GM12864 (cell line): ENCODE data around the gene TDRD1.

Experiments used
- DNase-seq: peaks from one replicate; pipeline ENCODE4 v3.0.0-alpha.2; 2011; ENCODE audit warnings: low read depth
- H3K4me3 ChIP-seq: 2 replicates; pipeline ENCODE4 v1.5.1; 2011; ENCODE audit warnings: mild to moderate bottlenecking, low read depth, low read length, control low read depth
- TF ChIP-seq, protein P1 (sequence below): IDR thresholded peaks from 2 replicates; pipeline ENCODE4 v1.5.1; 2011; ENCODE audit warnings: low read depth, mild to moderate bottlenecking, moderate library complexity, low read length, control low read depth, inconsistent platforms; ENCODE audit errors: missing control alignments

Gene TDRD1

GRCh38 chr10:114239994-114240345 is 60.8 kb downstream of the TDRD1 start:
- TF ChIP-seq, protein P1, sequence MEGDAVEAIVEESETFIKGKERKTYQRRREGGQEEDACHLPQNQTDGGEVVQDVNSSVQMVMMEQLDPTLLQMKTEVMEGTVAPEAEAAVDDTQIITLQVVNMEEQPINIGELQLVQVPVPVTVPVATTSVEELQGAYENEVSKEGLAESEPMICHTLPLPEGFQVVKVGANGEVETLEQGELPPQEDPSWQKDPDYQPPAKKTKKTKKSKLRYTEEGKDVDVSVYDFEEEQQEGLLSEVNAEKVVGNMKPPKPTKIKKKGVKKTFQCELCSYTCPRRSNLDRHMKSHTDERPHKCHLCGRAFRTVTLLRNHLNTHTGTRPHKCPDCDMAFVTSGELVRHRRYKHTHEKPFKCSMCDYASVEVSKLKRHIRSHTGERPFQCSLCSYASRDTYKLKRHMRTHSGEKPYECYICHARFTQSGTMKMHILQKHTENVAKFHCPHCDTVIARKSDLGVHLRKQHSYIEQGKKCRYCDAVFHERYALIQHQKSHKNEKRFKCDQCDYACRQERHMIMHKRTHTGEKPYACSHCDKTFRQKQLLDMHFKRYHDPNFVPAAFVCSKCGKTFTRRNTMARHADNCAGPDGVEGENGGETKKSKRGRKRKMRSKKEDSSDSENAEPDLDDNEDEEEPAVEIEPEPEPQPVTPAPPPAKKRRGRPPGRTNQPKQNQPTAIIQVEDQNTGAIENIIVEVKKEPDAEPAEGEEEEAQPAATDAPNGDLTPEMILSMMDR, result no peak
- no peak for DNase-seq
- H3K4me3 ChIP-seq, result no peak overlapping the region

GRCh38 chr10:114242235-114242634 is 63.1 kb downstream of the TDRD1 start:
- TF ChIP-seq, protein P1, result no peak
- H3K4me3 ChIP-seq, result no peak overlapping the region
- DNase-seq, result no peak

DNA sequence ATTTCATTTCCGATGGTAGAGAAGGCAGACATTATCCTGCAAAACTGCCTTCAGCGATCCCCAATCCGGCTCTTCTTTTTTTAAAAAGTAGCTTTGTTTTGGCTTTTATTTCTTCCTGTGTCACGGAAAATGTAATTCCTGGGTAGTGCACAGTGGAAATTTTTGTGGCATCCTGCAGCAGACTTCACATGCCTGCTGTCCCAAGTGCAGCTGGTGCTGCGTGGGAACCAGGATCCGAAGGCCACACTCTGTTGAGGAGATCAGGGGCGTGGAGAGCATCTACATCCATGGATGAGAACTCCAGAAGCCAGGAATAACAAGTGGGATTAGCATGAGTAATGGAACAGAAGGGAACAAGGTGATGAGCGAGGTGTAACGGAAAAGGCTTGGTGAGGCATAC is 64.5 kb downstream of the TDRD1 start:
- TF ChIP-seq, protein P1, result no peak
- no peak for DNase-seq
- no peak overlapping the region for H3K4me3 ChIP-seq

DNA sequence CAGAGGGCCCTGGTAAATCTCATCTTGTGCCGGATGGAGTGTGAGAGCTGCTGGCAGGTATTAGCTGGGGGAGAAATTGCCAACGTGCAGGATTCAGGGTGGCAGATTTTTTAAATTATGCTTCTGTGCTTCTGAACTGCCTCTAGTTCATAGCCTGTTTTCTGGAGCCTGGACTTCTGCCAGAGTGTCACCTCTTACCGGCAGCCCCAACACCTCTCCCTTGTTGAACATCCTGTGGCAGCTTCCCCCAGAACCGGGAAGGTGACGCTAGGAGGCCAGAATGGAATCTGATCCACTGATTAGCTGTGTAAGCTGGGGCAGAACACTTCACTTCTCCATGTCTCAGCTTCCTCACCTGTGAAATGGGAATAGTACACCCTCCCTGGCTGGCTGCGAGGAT is 65.0 kb downstream of the TDRD1 start:
- no peak overlapping the region for H3K4me3 ChIP-seq
- no peak for DNase-seq
- TF ChIP-seq, protein P1, result no peak

- DNase-seq, result no peak
- TF ChIP-seq, protein P1, result no peak
- no peak overlapping the region for H3K4me3 ChIP-seq
Observed at GRCh38 chr10:114245121-114245791, 66.1 kb downstream of the TDRD1 start.

DNA sequence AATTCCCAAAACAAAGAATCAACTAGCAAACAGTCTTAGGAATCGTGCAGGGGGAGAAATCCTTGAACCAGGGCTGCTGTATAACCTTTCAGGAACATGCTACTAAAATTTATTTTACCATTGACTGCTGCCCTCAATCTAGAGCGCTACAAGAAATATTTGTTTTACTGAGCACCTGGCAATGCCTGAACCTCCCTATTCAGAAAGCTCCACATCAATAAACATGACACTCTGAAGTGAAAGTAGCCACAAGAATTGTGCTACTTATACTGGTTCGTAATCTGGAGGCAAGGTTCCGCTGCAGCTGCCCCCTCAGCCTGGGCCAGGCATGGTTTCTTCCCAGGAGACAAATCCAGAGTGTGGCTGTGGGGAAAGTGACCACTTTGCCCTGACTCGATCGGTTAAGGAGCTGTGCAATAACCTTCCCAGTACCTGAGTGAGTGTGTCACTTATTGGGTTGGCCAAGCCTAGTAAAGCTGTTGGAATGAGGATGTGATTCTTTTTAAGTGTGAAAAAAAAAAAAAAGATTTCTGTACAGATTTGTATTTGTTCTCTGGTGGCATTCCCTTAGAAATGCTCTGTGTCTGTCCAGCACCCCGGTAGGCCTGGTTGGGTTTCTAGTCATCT is 67.6 kb downstream of the TDRD1 start:
- H3K4me3 ChIP-seq, result no peak overlapping the region
- TF ChIP-seq, protein P1, result no peak
- no peak for DNase-seq

- DNase-seq, result no peak
- H3K4me3 ChIP-seq, result no peak overlapping the region
- TF ChIP-seq, protein P1, result no peak
Observed at GRCh38 chr10:114250236-114250635, 71.1 kb downstream of the TDRD1 start.
